Measurements from ENCODE around the gene RTN4RL1.

The RTN4RL1 gene

GRCh38 chr17:1946021-1946932 is 78.9 kb downstream of the RTN4RL1 start:
- DNase-seq: no peak

- DNase-seq: no peak
These were observed 79.5 kb downstream of the RTN4RL1 start for GRCh38 chr17:1945621-1946020.

- no peak for DNase-seq
These were observed 81.7 kb downstream of the RTN4RL1 start for GRCh38 chr17:1943436-1943831.

- DNase-seq: no peak
These were observed 82.3 kb downstream of the RTN4RL1 start for GRCh38 chr17:1942666-1943435.

GRCh38 chr17:1942066-1942365 is 83.1 kb downstream of the RTN4RL1 start:
- DNase-seq: no peak

- DNase-seq: no peak
These were observed 83.7 kb downstream of the RTN4RL1 start for GRCh38 chr17:1941272-1942065.

GRCh38 chr17:1940810-1941185 is 84.3 kb downstream of the RTN4RL1 start:
- no peak for DNase-seq

GRCh38 chr17:1939981-1940809 is 84.9 kb downstream of the RTN4RL1 start:
- no peak for DNase-seq

- DNase-seq: no peak
These were observed 87.7 kb downstream of the RTN4RL1 start for GRCh38 chr17:1937461-1937860.

- no peak for DNase-seq
These were observed 88.4 kb downstream of the RTN4RL1 start for GRCh38 chr17:1936766-1937165.

GRCh38 chr17:1934901-1935300 is 90.2 kb downstream of the RTN4RL1 start:
- no peak for DNase-seq

- DNase-seq: no peak
These were observed 91.0 kb downstream of the RTN4RL1 start for GRCh38 chr17:1933875-1934715.

- no peak for DNase-seq
These were observed 93.1 kb downstream of the RTN4RL1 start for GRCh38 chr17:1931844-1932579.

GRCh38 chr17:1930337-1930645 is 94.8 kb downstream of the RTN4RL1 start:
- DNase-seq: no peak

GRCh38 chr17:1928976-1929375 is 96.2 kb downstream of the RTN4RL1 start:
- no peak for DNase-seq

- no peak for DNase-seq
These were observed 104.2 kb downstream of the RTN4RL1 start for GRCh38 chr17:1920948-1921351.

- DNase-seq: no peak
These were observed 105.9 kb downstream of the RTN4RL1 start for GRCh38 chr17:1919201-1919600.

- no peak for DNase-seq
These were observed 106.6 kb downstream of the RTN4RL1 start for GRCh38 chr17:1918346-1919162.

- DNase-seq: no peak
These were observed 108.0 kb downstream of the RTN4RL1 start for GRCh38 chr17:1916963-1917715.

Measured in stimulated activated naive CD4-positive, alpha-beta T cell (primary cell).